Left colon (tissue), 2 donors: ENCODE data around the gene ENOX1. TPM values are rescaled to one million over a fixed set of nuclear protein-coding genes. Genes with fewer than 3 reads are reported as not detected.
"Not testable (repeated sequence)": the region's sequence is repeated elsewhere in the genome, so short reads cannot be mapped to it uniquely, and the experiment has no call there.

Experiments used
- ATAC-seq: fragments of 200-7000 bp; cut with Tn5 transposase; one replicate; pipeline ENCODE4 v1.9.1; 2020; ENCODE audit warnings: mild to moderate bottlenecking, moderate library complexity
- DNase-seq, 2 donors: peaks; one replicate each; pipeline ENCODE4 v3.0.0-alpha.2; 2020
- intact Hi-C, 2 donors: fragments of 100-400 bp; cut with DNase I in 1 of 2; cut with micrococcal nuclease in 1 of 2; formaldehyde crosslinking; loops; one replicate each; pipeline versions ENCODE4 v1.11.2 to v1.14.0; 2022; cut with DNase I, micrococcal nuclease
- long read RNA-seq: library from polyadenylated mRNA; unstranded; transcript quantifications from one replicate; pipeline ENCODE4 v2.0.0, GENCODE V29; 2021
- total RNA-seq, 2 donors: library from RNA; stranded (reverse); fragmentation: NEBNext Ultra II Directional; extraction: Animal tissue kit (Norgen Biotek cat#: 25700); gene quantifications; one replicate each; pipeline ENCODE4 v1.2.1, GENCODE V29; 2021
- donor health status: DM: no; HTN: no; CAD: no.
- donor health status: DM: yes; HTN: yes; CAD: no.

The ENOX1 gene
- total RNA-seq: under 1 TPM; 0.09 to 0.87 TPM
- long read RNA-seq: 0 reads

- intact Hi-C loops: no loop called here
- DNase-seq: peak; percentile 38 to 39
- peak; percentile 72 for ATAC-seq
Measured at GRCh38 chr13:43786766-43787517, at the start of gene ENOX1. TSS of gene ENOX1 (minus strand) at chr13:43786972.

GRCh38 chr13:43835701-43836100 lies 48.9 kb upstream of the ENOX1 start:
- DNase-seq (no peak), ATAC-seq (no peak)
- intact Hi-C loops: no loop called here

GRCh38 chr13:43831088-43831487 lies 44.3 kb upstream of the ENOX1 start:
- no peak for ATAC-seq
- intact Hi-C loops: no loop called here
- DNase-seq: no peak

- ATAC-seq (no peak), DNase-seq (no peak)
- intact Hi-C loops: no loop called here
Measured at GRCh38 chr13:43830497-43830881, 43.7 kb upstream of the ENOX1 start.

GRCh38 chr13:43824656-43825055 lies 37.9 kb upstream of the ENOX1 start:
- DNase-seq, ATAC-seq, intact Hi-C loops: not testable (repeated sequence)

- intact Hi-C loops: no loop called here
- no peak for ATAC-seq
Measured at GRCh38 chr13:43822969-43823368, 36.2 kb upstream of the ENOX1 start.

GRCh38 chr13:43816401-43816889 lies 29.7 kb upstream of the ENOX1 start:
- ATAC-seq: no peak
- intact Hi-C loops: no loop called here
- DNase-seq: no peak

More at GRCh38 chr13:43822969-43823368, 36.2 kb upstream of the ENOX1 start:
- DNase-seq: no peak

- no peak for ATAC-seq
- no peak for DNase-seq
- intact Hi-C loops: no loop called here
Measured at GRCh38 chr13:43815204-43815603, 28.4 kb upstream of the ENOX1 start.

GRCh38 chr13:43808676-43809075 lies 21.9 kb upstream of the ENOX1 start:
- DNase-seq (no peak), ATAC-seq (no peak)
- intact Hi-C loops: loop anchor here in 1 of 2 donors (10.0 kb wide), 2 partner anchors 724 to 834 kb away; no protein-coding TSS in a partner anchor

GRCh38 chr13:43805681-43806128 lies 18.9 kb upstream of the ENOX1 start:
- DNase-seq (no peak), ATAC-seq (no peak)
- intact Hi-C loops: loop anchor here in 1 of 2 donors (10.0 kb wide), 2 partner anchors 721 to 831 kb away; no protein-coding TSS in a partner anchor

- ATAC-seq: no peak
- intact Hi-C loops: loop anchor here in 1 of 2 donors (10.0 kb wide), 2 partner anchors 720 to 830 kb away; no protein-coding TSS in a partner anchor
Measured at GRCh38 chr13:43805071-43805468, 18.3 kb upstream of the ENOX1 start.

GRCh38 chr13:43804461-43805070 lies 17.8 kb upstream of the ENOX1 start:
- intact Hi-C loops: loop anchor here in 1 of 2 donors (10.0 kb wide), 2 partner anchors 720 to 830 kb away; no protein-coding TSS in a partner anchor
- DNase-seq (no peak), ATAC-seq (peak; percentile 55)

More at GRCh38 chr13:43805071-43805468, 18.3 kb upstream of the ENOX1 start:
- no peak for DNase-seq

- intact Hi-C loops: loop anchor here in 1 of 2 donors (10.0 kb wide), 2 partner anchors 718 to 828 kb away; no protein-coding TSS in a partner anchor
- ATAC-seq: no peak
- DNase-seq: no peak
Measured at GRCh38 chr13:43802511-43802910, 15.7 kb upstream of the ENOX1 start.

- DNase-seq: no peak
- no peak for ATAC-seq
- intact Hi-C loops: loop anchor here in 1 of 2 donors (10.0 kb wide), 2 partner anchors 716 to 826 kb away; no protein-coding TSS in a partner anchor
Measured at GRCh38 chr13:43800828-43801227, 14.1 kb upstream of the ENOX1 start.

- DNase-seq: no peak
- ATAC-seq: no peak
- intact Hi-C loops: no loop called here
Measured at GRCh38 chr13:43799191-43799590, 12.4 kb upstream of the ENOX1 start.

- ATAC-seq: no peak
- DNase-seq: no peak
- intact Hi-C loops: no loop called here
Measured at GRCh38 chr13:43797869-43798268, 11.1 kb upstream of the ENOX1 start.

- ATAC-seq (no peak), DNase-seq (no peak)
- intact Hi-C loops: no loop called here
Measured at GRCh38 chr13:43797159-43797558, 10.4 kb upstream of the ENOX1 start.

- DNase-seq (no peak), ATAC-seq (no peak)
- intact Hi-C loops: no loop called here
Measured at GRCh38 chr13:43794416-43794815, 7.6 kb upstream of the ENOX1 start.

GRCh38 chr13:43792076-43792881 lies 5.5 kb upstream of the ENOX1 start:
- ATAC-seq (no peak), DNase-seq (no peak)
- intact Hi-C loops: no loop called here
